Sigmoid colon (tissue), 7 donors: Measurements from ENCODE around the gene PEPD. TPM values are rescaled to one million over a fixed set of nuclear protein-coding genes. Genes with fewer than 3 reads are reported as not detected.

Source experiments
- DNase-seq: peaks from one replicate; pipeline ENCODE4 v3.0.0-alpha.2; 2019
- H3K27ac ChIP-seq, 4 donors: fragments of 200-600 bp; sonication (generic); one replicate each; pipeline ENCODE4 v1.5.1; 2016 to 2019; ENCODE audit warnings: mild to moderate bottlenecking in 1 of 4
- H3K27me3 ChIP-seq, 3 donors: fragments of 200-600 bp; sonication (generic); one replicate each; pipeline ENCODE4 v1.5.1; 2019; ENCODE audit warnings: mild to moderate bottlenecking in 1 of 3
- H3K36me3 ChIP-seq, 4 donors: fragments of 200-600 bp; sonication (generic); one replicate each; pipeline ENCODE4 v1.5.1; 2016 to 2019
- H3K4me1 ChIP-seq, 4 donors: fragments of 200-600 bp; sonication (generic); one replicate each; pipeline ENCODE4 v1.5.1; 2017 to 2019
- H3K4me3 ChIP-seq, 4 donors: fragments of 200-600 bp; sonication (generic); one replicate each; pipeline ENCODE4 v1.5.1; 2017 to 2019; ENCODE audit warnings: mild to moderate bottlenecking in 2 of 4, moderate library complexity in 1 of 4
- H3K9me3 ChIP-seq, 4 donors: fragments of 200-600 bp in 3 of 4; sonication (generic) in 3 of 4; one replicate each; pipeline versions ENCODE4 v1.5.1 to v1.6.1; 2013 to 2019
- EP300 ChIP-seq, 4 donors: sonication (generic); formaldehyde crosslinking; IDR thresholded peaks; one replicate each; pipeline ENCODE4 v1.6.1; 2017; ENCODE audit warnings: antibody characterized with exemption in 4 of 4
- POLR2A ChIP-seq, 2 donors: fragments of 450-650 bp; IDR thresholded peaks; one replicate each; pipeline ENCODE4 v1.6.1; 2016; ENCODE audit warnings: antibody characterized with exemption in 2 of 2, mild to moderate bottlenecking in 2 of 2, moderate library complexity in 2 of 2
- POLR2AphosphoS5 ChIP-seq, 4 donors: sonication (generic); formaldehyde crosslinking; IDR thresholded peaks; one replicate each; pipeline ENCODE4 v1.6.1; 2017; ENCODE audit warnings: antibody characterized with exemption in 4 of 4
- WGBS, 2 donors: extraction: QIAGEN DNeasy Blood & Tissue Kit; methylation state at CpG; one replicate each; pipeline ENCODE4 v1.1.7; 2013; 5-methylcytosine and 5-hydroxymethylcytosine counted together
- intact Hi-C: fragments of 100-400 bp; cut with DNase I; formaldehyde crosslinking; loops from one replicate; pipeline ENCODE4 v1.15.1; 2023
- polyA plus RNA-seq, 3 donors: library from polyadenylated mRNA; stranded (reverse); fragments of 200-250 nt; gene quantifications; one replicate each; pipeline ENCODE4 v1.2.3, GENCODE V29; 2013
- total RNA-seq, 4 donors: library from RNA; depleted of rRNA; stranded (reverse); fragments of >200 nt; gene quantifications; one replicate each; pipeline ENCODE4 v1.1.0, GENCODE V29; 2016
- TF ChIP-seq, protein P1 (sequence below), 4 experiments: fragments of 450-650 bp in 3 of 4; fragments of 200-600 bp in 1 of 4; IDR thresholded peaks; one replicate each; pipeline ENCODE4 v1.5.1; 2016 to 2019; ENCODE audit warnings: antibody characterized with exemption in 4 of 4, mild to moderate bottlenecking in 3 of 4, moderate library complexity in 2 of 4
- donor health status: healthy with polysubstance abuse.
- donor health status: Bipolar disorder and iron deficiency.
- donor health status: healthy.

The PEPD gene
- total and polyA plus RNA-seq, 7 donors: 50.0 to 187 (median 67.8) TPM

DNA sequence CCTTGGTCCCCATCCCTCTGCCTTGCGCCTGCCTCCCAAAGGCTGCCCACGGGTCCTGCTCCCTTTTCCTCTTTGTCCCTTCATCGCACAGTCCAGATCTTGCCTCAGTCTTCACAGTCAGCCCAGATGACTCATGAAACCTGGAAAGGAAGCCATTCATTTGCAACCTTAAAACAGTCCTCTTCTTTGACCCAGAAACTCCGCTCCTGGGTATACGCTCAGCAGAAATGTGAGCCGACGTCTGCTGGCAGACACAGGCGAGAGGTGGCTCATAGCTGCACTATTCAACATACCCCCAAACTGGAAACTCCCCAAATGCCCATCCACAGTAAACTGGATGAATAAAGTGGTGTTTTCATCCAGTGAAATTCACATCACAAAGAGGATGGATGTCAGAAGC, 13.6 kb upstream of the PEPD start:
- no peak for DNase-seq
- no peaks in the 10 kb centered on the region for H3K9me3 ChIP-seq
- H3K27me3 ChIP-seq: peaks cover 0 to 23% (median 4%) of the 10 kb centered on the region in 3 donors
- no peak overlapping the region for H3K27ac ChIP-seq
- intact Hi-C loops: no loop called here
- H3K4me3 ChIP-seq: no peak overlapping the region
- TF ChIP-seq EP300 (IDR thresholded peaks at IDR 0.05) (no peak), POLR2AphosphoS5 (IDR thresholded peaks at IDR 0.05) (no peak), POLR2A (IDR thresholded peaks at IDR 0.05) (no peak)
- TF ChIP-seq, protein P1, sequence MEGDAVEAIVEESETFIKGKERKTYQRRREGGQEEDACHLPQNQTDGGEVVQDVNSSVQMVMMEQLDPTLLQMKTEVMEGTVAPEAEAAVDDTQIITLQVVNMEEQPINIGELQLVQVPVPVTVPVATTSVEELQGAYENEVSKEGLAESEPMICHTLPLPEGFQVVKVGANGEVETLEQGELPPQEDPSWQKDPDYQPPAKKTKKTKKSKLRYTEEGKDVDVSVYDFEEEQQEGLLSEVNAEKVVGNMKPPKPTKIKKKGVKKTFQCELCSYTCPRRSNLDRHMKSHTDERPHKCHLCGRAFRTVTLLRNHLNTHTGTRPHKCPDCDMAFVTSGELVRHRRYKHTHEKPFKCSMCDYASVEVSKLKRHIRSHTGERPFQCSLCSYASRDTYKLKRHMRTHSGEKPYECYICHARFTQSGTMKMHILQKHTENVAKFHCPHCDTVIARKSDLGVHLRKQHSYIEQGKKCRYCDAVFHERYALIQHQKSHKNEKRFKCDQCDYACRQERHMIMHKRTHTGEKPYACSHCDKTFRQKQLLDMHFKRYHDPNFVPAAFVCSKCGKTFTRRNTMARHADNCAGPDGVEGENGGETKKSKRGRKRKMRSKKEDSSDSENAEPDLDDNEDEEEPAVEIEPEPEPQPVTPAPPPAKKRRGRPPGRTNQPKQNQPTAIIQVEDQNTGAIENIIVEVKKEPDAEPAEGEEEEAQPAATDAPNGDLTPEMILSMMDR (IDR thresholded peaks at IDR 0.05): no peak
- H3K36me3 ChIP-seq: no peaks in the 10 kb centered on the region
- WGBS, 2 donors: 60 to 65% methylated on average over 8 of the region's 8 CpGs
- no peaks in the 10 kb centered on the region for H3K4me1 ChIP-seq

DNA sequence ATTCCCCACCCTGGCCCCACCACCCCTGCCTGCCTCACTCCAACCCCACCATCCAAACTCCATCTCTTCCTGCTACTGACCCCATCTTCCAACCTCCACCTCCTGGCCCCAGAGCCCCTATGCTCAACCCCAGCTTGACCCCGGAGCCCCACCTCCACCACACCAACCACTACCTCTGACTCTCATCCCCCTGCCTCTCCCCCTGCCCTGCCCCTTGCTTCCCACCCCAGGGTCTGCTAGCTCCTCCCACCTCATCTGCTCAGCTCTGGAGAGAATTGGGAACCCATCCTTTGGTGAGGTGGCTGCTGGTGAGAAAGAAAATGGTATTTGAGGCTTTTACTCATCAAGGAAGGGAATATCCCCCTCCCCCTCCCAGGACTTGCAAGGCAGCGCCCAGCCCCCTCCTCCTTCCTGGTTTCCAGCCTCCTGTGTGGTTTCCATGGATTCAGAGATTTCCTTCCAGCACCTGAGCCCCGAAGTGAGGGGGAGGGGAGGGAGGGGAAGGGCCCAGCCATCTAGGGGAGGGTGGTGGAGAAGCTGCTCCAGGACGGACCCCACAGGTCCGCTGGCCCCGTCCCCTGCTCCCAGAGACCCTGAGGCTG, 11.4 kb upstream of the PEPD start:
- Histone ChIP-seq H3K27ac (no peak overlapping the region), H3K27me3 (peaks cover 0 to 44% (median 12%) of the 10 kb centered on the region in 3 donors), H3K4me1 (no peaks in the 10 kb centered on the region), H3K4me3 (no peak overlapping the region), H3K9me3 (no peaks in the 10 kb centered on the region), H3K36me3 (no peaks in the 10 kb centered on the region)
- intact Hi-C loops: no loop called here
- WGBS, 2 donors: 21 to 22% methylated on average over 6 of the region's 6 CpGs
- no peak for DNase-seq
- no peak for TF ChIP-seq POLR2A (IDR thresholded peaks at IDR 0.05)
- TF ChIP-seq POLR2AphosphoS5 (IDR thresholded peaks at IDR 0.05): no peak
- no peak for TF ChIP-seq EP300 (IDR thresholded peaks at IDR 0.05)
- TF ChIP-seq, protein P1 (IDR thresholded peaks at IDR 0.05): no peak

DNA sequence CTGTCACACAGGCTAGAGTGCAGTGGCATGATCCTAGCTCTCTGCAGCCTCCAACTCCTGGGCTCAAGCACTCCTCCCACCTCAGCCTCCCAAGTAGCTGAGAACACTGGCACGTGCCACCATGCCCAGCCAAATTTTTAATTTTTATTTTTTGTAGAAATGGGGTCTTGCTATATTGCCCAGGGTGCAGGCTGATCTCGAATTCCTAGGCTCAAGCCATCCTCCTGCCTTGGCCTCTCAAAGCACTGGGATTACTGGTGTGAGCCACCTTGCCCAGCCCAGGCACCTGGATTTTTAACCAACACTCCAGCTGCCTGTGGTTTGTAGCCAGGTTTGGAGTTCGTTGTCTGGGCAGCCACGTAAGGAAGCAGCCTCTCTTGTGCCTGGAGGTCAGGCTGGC, 9.3 kb upstream of the PEPD start:
- Histone ChIP-seq H3K4me3 (no peak overlapping the region), H3K36me3 (no peaks in the 10 kb centered on the region), H3K9me3 (no peaks in the 10 kb centered on the region), H3K27ac (no peak overlapping the region), H3K4me1 (no peaks in the 10 kb centered on the region), H3K27me3 (peaks cover 0 to 49% (median 12%) of the 10 kb centered on the region in 3 donors)
- WGBS, 2 donors: 59 to 75% methylated on average over 4 of the region's 4 CpGs
- no peak for DNase-seq
- TF ChIP-seq, protein P1 (IDR thresholded peaks at IDR 0.05): no peak
- TF ChIP-seq EP300 (IDR thresholded peaks at IDR 0.05) (no peak), POLR2A (IDR thresholded peaks at IDR 0.05) (no peak), POLR2AphosphoS5 (IDR thresholded peaks at IDR 0.05) (no peak)
- intact Hi-C loops: no loop called here

DNA sequence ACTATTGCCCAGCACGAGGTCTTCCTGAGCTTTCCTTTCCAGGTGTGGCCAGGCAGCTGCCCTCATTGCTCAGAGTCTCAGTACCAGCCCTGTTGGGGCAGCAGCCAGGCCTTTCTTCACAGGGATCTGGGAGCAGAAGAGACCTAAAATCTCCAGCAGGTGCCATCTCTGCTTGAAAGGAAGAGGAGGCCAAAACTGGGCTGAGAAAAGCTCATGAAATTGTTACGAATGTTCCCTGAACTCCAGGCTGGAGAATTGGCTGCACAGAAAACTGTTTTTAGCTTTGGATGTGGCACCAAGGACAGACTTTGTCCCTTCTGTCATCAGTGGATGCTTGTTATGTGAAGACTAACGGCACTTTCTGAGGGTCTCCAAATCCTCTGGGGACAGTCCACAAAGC, 8.7 kb upstream of the PEPD start:
- no peaks in the 10 kb centered on the region for H3K36me3 ChIP-seq
- intact Hi-C loops: no loop called here
- peaks cover 0 to 47% (median 12%) of the 10 kb centered on the region in 3 donors for H3K27me3 ChIP-seq
- TF ChIP-seq, protein P1 (IDR thresholded peaks at IDR 0.05): no peak
- TF ChIP-seq EP300 (IDR thresholded peaks at IDR 0.05) (no peak), POLR2A (IDR thresholded peaks at IDR 0.05) (no peak), POLR2AphosphoS5 (IDR thresholded peaks at IDR 0.05) (no peak)
- H3K4me1 ChIP-seq: no peaks in the 10 kb centered on the region
- H3K27ac ChIP-seq: no peak overlapping the region
- H3K4me3 ChIP-seq: no peak overlapping the region
- WGBS, 2 donors: 52 to 65% methylated on average over 3 of the region's 3 CpGs
- DNase-seq: no peak
- H3K9me3 ChIP-seq: no peaks in the 10 kb centered on the region
